Smooth muscle cell of the brain vasculature (primary cell): ENCODE measurements around the gene TTLL1.
A peak's percentile ranks its signal among the peaks of the same experiment; 100 is the strongest.
"Not testable (repeated sequence)": the region's sequence is repeated elsewhere in the genome, so short reads cannot be mapped to it uniquely, and the experiment has no call there.

Experiments used
- DNase-seq: peaks from one replicate; pipeline ENCODE4 v3.0.0-alpha.2; 2012; ENCODE audit warnings: low read depth, low spot score

Gene TTLL1

DNA sequence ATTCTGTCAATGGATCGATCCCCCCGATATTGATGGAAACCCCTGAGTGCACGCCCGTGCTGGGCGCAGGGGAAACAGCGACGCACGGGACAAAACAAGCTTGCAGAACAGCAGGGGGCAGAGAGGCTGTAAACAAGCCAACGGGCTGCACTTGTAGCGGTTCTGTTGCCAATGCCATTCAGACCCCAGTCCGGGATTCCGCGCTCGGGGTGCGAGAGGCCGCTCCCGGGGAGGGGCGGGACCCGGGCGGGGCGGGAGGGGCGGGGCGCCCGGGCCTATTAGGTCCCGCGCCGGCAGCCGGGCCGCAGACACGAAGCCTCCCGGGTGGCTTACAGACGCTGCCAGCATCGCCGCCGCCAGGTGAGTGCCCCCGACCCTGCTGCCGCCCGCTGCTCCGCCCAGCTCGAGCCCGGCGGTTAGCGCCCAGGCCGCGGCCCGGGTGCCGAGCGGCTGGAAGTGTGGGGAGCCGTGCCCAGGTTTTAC lies 21.3 kb upstream of the TTLL1 start, which contains the start of gene BIK:
Gene BIK (plus strand): TSS at position 307 of the 483 bp plus-strand sequence. CDS start 13,273 bp downstream, outside the sequence.
- no peak for DNase-seq

DNA sequence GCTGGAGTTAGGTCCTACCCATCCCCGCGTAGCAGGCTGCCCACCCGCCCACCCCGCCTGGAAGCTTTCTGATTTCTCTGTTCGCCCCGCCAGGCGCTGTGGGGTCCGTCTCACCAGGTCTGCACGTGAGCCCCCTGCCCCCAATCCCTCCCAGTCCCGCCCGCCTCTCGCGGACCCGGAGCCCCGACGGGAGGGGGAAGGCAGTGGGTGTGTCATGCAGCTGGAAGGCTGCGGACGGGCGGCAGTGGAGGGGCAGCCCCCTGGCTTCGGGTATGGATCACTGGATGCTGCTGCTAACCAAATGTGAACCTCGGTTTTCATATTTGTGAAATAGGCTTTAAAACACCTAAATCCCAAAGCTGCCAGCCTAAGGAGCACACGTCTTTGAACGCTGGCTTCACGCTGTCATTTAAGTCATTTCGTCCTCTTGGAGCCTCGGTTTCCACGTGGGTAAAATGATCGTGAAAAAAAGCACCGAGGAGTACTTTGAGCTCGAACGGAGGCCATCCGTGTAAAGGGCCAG lies 20.8 kb upstream of the TTLL1 start:
- DNase-seq, result no peak

GRCh38 chr22:43109511-43109910 lies 20.3 kb upstream of the TTLL1 start:
- no peak for DNase-seq

GRCh38 chr22:43106302-43106701 lies 17.1 kb upstream of the TTLL1 start:
- DNase-seq, result no peak

- DNase-seq, result not testable (repeated sequence)
Observed at GRCh38 chr22:43104950-43105349, 15.8 kb upstream of the TTLL1 start.

GRCh38 chr22:43104056-43104625 lies 14.9 kb upstream of the TTLL1 start:
- not testable (repeated sequence) for DNase-seq

DNA sequence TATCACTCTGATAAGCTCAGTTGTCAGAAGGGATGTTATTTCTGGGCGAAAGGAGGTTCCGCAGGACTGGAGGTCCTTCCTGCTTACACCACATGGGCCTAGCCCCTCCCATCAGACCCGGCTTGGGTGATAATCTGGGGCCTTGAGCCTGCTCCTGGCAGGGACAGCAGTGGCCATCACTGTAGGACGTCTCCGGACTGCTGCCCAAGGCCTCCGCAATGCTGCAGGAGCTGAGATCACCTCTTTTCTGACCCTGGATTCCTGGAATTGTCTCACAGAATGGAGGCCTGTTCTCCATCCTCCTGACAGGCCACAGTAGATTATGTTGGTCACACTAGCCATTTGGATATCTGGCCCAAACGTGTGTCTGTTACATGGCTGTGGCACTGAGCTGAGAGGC lies 12.1 kb upstream of the TTLL1 start:
- DNase-seq, result no peak

- no peak for DNase-seq
Observed at GRCh38 chr22:43100225-43100624, 11.0 kb upstream of the TTLL1 start.

DNA sequence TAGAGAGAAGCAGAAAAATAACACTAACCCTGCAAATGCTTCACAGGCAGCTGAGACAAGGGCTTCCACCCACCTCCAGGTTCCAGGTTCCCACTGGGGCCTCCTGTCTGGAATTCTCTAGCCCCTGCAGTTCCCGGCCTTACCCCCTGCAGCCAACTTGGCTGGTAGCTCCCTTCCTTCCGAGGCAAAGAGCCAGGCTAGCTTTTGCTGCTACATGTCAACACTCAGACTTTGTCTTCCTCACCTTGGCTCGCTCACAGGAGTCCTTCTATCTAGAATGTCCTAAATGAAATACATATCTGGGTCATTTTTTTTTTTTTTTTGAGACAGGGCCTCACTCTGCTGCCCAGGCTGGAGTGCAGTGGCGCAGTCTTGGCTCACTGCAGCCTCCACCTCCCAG lies 9.9 kb upstream of the TTLL1 start:
- no peak for DNase-seq

GRCh38 chr22:43098356-43098755 lies 9.2 kb upstream of the TTLL1 start:
- DNase-seq, result no peak

DNA sequence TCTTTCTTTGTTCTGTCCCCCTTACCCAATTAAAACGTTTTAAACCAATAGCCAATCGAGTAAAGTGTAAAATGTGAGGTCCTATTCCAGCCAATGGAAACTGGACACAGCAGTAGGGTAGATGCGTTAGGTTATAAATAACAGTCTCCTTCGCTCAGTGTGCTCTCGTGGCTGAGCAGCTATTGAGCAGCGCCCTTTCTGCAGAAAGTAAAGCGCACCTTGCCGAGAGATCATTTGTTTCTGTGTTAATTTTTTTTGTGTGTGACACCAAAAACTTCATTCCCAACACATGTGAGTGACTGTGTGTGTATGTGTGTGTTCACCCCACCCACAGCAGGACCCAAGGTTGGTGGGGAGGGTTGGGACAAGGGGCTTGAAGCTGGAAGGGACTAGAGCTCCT lies 7.2 kb upstream of the TTLL1 start:
- no peak for DNase-seq

DNA sequence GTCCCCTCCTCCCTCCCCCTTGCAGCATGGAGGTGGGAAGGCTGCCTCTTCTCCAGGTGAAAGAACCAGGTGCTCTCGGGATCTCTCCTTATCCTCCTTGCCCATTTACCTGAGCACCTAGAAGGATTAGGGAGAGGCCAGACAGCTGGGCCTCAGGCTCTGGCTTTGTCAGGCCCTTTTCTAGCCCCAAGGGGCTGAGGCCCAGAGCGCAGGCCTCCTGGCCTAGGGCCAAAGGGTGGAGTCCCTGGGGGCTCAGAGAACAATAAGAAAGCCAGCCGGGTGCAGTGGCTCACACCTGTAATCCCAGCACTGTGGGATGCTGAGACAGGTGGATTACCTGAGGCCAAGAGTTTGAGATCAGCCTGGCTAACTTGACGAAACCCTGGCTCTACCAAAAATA lies 5.4 kb upstream of the TTLL1 start:
- no peak for DNase-seq

- DNase-seq, result no peak
Observed at GRCh38 chr22:43094085-43094484, 4.9 kb upstream of the TTLL1 start.

GRCh38 chr22:43092085-43092484 lies 2.9 kb upstream of the TTLL1 start:
- no peak for DNase-seq

- peak; percentile 68 for DNase-seq
Observed at GRCh38 chr22:43090130-43090789, 1.1 kb upstream of the TTLL1 start.

DNA sequence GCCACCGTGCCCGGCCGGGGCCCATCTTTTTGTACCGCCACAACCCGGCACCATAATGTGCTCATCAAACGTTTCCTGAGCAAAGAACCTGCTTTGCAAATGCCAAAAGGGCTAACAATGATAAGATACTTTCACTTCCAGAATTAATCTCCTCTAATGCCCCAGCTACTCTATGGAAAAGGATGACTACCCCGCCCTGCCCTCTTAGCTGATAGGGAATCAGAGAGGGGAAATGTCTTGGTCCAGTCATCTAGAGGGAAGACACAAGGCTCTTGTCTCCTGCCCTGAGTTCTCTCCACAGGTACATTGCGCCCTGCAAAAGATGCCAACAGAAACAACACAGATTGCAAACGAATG lies 586 bp downstream of the TTLL1 start:
- DNase-seq, result no peak

DNA sequence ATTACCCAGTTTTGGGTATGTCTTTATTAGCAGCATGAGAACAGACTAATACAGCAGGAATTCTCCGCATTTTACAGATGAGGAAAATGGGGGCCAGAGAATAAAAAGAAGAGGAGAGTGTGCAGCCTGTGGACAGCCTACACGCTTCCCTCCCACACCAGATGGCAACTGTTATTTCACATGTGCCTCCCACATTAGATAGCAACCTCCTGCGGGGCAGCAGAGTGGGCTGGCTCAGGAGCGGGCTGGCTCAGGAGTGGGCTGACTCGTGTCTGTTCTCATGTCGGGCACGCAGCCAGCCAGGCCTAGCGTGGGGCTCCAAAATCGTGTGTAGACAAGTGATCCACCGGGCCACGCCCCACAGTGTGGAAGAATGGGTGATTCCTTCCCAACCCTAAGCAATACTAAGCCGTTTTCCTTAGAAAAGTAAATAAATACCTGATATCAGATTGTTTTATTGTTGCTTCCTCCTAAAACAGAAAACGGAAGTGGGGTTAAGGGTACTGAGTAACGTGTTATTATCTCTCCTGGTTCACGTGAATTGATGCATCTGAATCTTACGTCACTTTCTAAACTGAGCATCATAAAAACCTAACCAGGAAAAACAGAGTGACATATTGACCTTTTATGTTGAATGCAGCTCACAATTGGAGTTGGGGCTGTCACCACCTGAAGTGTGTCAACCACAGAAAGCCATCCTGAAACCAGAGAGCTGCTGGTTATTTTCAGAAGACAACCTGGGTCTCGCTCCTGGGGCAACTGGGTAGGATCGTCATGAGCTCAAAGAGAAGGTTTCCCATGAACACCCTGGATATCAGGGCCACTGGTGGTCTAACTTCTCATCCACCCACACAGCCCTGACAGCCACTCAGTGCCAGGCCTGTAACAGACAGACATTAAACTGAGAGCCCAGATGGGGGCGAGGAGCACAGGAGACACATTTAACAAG lies 3.3 kb downstream of the TTLL1 start:
- no peak for DNase-seq

DNA sequence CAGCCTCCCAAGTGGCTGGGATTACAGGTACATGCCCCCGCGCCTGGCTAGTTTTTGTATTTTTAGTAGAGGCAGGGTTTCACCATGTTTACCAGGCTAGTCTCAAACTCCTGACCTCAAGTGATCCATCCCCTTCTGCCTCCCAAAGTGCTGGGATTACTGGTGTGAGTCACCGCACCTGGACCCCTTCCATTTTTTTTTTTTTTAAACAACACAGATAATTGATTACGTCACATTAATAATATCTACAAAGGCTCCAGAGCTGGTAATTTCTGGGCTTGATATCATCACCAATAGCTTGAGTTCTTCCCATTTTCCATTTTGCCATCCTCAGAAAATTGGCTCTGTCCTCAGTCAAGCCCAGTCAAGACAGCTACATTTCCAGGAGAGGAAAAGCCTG lies 7.2 kb downstream of the TTLL1 start:
- no peak for DNase-seq

DNA sequence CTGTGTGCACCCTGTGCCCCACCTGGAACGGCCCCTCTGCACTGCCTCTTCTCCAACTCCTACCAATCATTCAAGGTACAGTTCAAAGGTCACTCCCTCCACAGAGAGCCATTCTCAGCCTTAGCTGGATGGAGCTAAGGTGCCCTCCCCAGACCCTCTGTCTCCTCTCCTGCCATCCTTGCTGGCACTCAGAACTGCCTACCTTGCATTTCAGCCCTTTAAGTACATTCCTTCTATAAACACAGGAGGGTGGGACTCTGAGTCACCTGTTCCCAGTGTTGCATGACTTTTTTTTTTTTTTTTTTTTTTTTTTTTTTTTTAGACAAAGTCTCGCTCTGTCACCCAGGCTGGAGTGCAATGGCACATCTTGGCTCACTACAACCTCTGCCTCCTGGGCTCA lies 8.6 kb downstream of the TTLL1 start:
- DNase-seq, result no peak

- DNase-seq, result no peak
Observed at GRCh38 chr22:43079742-43080141, 9.4 kb downstream of the TTLL1 start.

- no peak for DNase-seq
Observed at GRCh38 chr22:43078522-43078921, 10.7 kb downstream of the TTLL1 start.
